GM19438 (cell line): Measurements from ENCODE around the gene ACER2.
"Not testable (repeated sequence)": the region's sequence is repeated elsewhere in the genome, so short reads cannot be mapped to it uniquely, and the experiment has no call there.

ENCODE experiments used
- ATAC-seq: cut with Tn5 transposase; IDR thresholded peaks from one replicate; pipeline ENCODE4 v1.9.1; 2021; ENCODE audit warnings: low read depth; ENCODE audit not compliant: unreplicated experiment

ACER2 gene

GRCh38 chr9:19408316-19408692 is 505 bp upstream of the ACER2 start:
- ATAC-seq = peak; percentile 9

- peak; percentile 24 for ATAC-seq
These were observed 789 bp downstream of the ACER2 start for GRCh38 chr9:19409401-19410194.

- ATAC-seq = no peak
These were observed 1.3 kb downstream of the ACER2 start for GRCh38 chr9:19410195-19410503.

- no peak for ATAC-seq
These were observed 1.8 kb downstream of the ACER2 start for GRCh38 chr9:19410594-19410993.

GRCh38 chr9:19411316-19411715 is 2.5 kb downstream of the ACER2 start:
- ATAC-seq = no peak

- ATAC-seq = not testable (repeated sequence)
These were observed 4.6 kb downstream of the ACER2 start for GRCh38 chr9:19413456-19413855.

GRCh38 chr9:19416143-19416542 is 7.3 kb downstream of the ACER2 start:
- no peak for ATAC-seq

- ATAC-seq = no peak
These were observed 12.1 kb downstream of the ACER2 start for GRCh38 chr9:19420877-19421276.

- no peak for ATAC-seq
These were observed 14.4 kb downstream of the ACER2 start for GRCh38 chr9:19423163-19423562.

GRCh38 chr9:19424176-19424779 is 15.5 kb downstream of the ACER2 start:
- no peak for ATAC-seq

GRCh38 chr9:19429595-19429994 is 20.8 kb downstream of the ACER2 start:
- no peak for ATAC-seq

GRCh38 chr9:19430201-19430760 is 21.5 kb downstream of the ACER2 start:
- no peak for ATAC-seq

GRCh38 chr9:19431361-19432171 is 22.8 kb downstream of the ACER2 start:
- no peak for ATAC-seq

GRCh38 chr9:19432473-19432872 is 23.7 kb downstream of the ACER2 start:
- ATAC-seq = no peak

- not testable (repeated sequence) for ATAC-seq
These were observed 24.9 kb downstream of the ACER2 start for GRCh38 chr9:19433729-19434128.

- ATAC-seq = no peak
These were observed 31.6 kb downstream of the ACER2 start for GRCh38 chr9:19440376-19440775.

GRCh38 chr9:19440823-19441580 is 32.2 kb downstream of the ACER2 start:
- ATAC-seq = no peak

- peak; percentile 81 for ATAC-seq
These were observed 32.9 kb downstream of the ACER2 start for GRCh38 chr9:19441730-19442129.

GRCh38 chr9:19442240-19442639 is 33.4 kb downstream of the ACER2 start:
- no peak for ATAC-seq

- ATAC-seq = no peak
These were observed 36.6 kb downstream of the ACER2 start for GRCh38 chr9:19445452-19445851.
